Astrocyte (in vitro differentiated cells and primary cell): ENCODE measurements around the gene ANKRD11. TPM values are rescaled to one million over a fixed set of nuclear protein-coding genes. Genes with fewer than 3 reads are reported as not detected.
A peak's percentile ranks its signal among the peaks of the same experiment; 100 is the strongest.
"Not testable (repeated sequence)": the region's sequence is repeated elsewhere in the genome, so short reads cannot be mapped to it uniquely, and the experiment has no call there.

Source experiments
- DNase-seq: peaks from one replicate; pipeline ENCODE4 v3.0.0-alpha.2; 2010; ENCODE audit warnings: low read depth
- FAIRE-seq: peaks from 2 replicates; lab custom pipeline; 2011; peaks lifted over from hg19 to GRCh38; lab: Jason Lieb, UNC
- H2AFZ ChIP-seq: 2 replicates; pipeline ENCODE4 v1.6.0; 2012; ENCODE audit warnings: low read depth, low read length, inconsistent platforms
- H3K27ac ChIP-seq: 2 replicates; pipeline ENCODE4 v1.5.1; 2011; ENCODE audit warnings: low read depth, low read length, inconsistent platforms
- H3K27me3 ChIP-seq: 2 replicates; pipeline ENCODE4 v1.6.0; 2011; ENCODE audit warnings: low read length, inconsistent platforms; ENCODE audit not compliant: insufficient read depth
- H3K36me3 ChIP-seq: 2 replicates; pipeline ENCODE4 v1.5.1; 2011; ENCODE audit warnings: low read length, inconsistent platforms; ENCODE audit not compliant: insufficient read depth
- H3K4me1 ChIP-seq: 2 replicates; pipeline ENCODE4 v1.5.1; 2011; ENCODE audit warnings: low read length, inconsistent platforms; ENCODE audit not compliant: insufficient read depth
- H3K4me2 ChIP-seq: 2 replicates; pipeline ENCODE4 v1.6.0; 2012; ENCODE audit warnings: low read length, inconsistent platforms
- H3K4me3 ChIP-seq: 2 replicates; pipeline ENCODE4 v1.5.1; 2011; ENCODE audit warnings: low read depth, mild to moderate bottlenecking, low read length, inconsistent platforms; ENCODE audit not compliant: insufficient read depth
- H3K79me2 ChIP-seq: 2 replicates; pipeline ENCODE4 v1.6.0; 2012; ENCODE audit warnings: mild to moderate bottlenecking, low read length, inconsistent platforms; ENCODE audit not compliant: insufficient read depth
- H3K9ac ChIP-seq: 2 replicates; pipeline ENCODE4 v1.6.0; 2012; ENCODE audit warnings: mild to moderate bottlenecking, low read length, inconsistent platforms
- H3K9me3 ChIP-seq: 2 replicates; pipeline ENCODE4 v1.5.1; 2012; ENCODE audit warnings: low read depth, mild to moderate bottlenecking, low read length, inconsistent platforms; ENCODE audit not compliant: insufficient read depth
- H4K20me1 ChIP-seq: 2 replicates; pipeline ENCODE4 v1.6.0; 2012; ENCODE audit warnings: low read length, inconsistent platforms; ENCODE audit not compliant: insufficient read depth
- H3K27ac Mint-ChIP-seq: one replicate; pipeline ENCODE4 v1.8.0; 2021; ENCODE audit warnings: mild to moderate bottlenecking, mixed read lengths; ENCODE audit not compliant: unreplicated experiment
- H3K27me3 Mint-ChIP-seq: one replicate; pipeline ENCODE4 v1.8.0; 2021; ENCODE audit warnings: low read depth, mixed read lengths; ENCODE audit not compliant: unreplicated experiment
- H3K36me3 Mint-ChIP-seq: one replicate; pipeline ENCODE4 v1.8.0; 2021; ENCODE audit warnings: low read depth, mixed read lengths; ENCODE audit not compliant: unreplicated experiment
- H3K4me1 Mint-ChIP-seq: one replicate; pipeline ENCODE4 v1.8.0; 2021; ENCODE audit warnings: low read depth, mixed read lengths; ENCODE audit not compliant: unreplicated experiment
- H3K4me3 Mint-ChIP-seq: one replicate; pipeline ENCODE4 v1.8.0; 2021; ENCODE audit warnings: mild to moderate bottlenecking, moderate library complexity, mixed read lengths; ENCODE audit not compliant: unreplicated experiment
- H3K9me3 Mint-ChIP-seq: one replicate; pipeline ENCODE4 v1.8.0; 2021; ENCODE audit warnings: mild to moderate bottlenecking, mixed read lengths; ENCODE audit not compliant: unreplicated experiment
- CTCF ChIP-seq: IDR thresholded peaks from 2 replicates; pipeline ENCODE4 v1.5.1; 2011; ENCODE audit warnings: low read depth, mild to moderate bottlenecking, inconsistent platforms, low read length, moderate library complexity; ENCODE audit not compliant: insufficient read depth
- EZH2 ChIP-seq: IDR thresholded peaks from 2 replicates; pipeline ENCODE4 v1.6.1; 2012; ENCODE audit warnings: mild to moderate bottlenecking, low read length, inconsistent platforms; ENCODE audit not compliant: insufficient read depth
- total RNA-seq: library from RNA; stranded (reverse); gene quantifications from 2 replicates; pipeline ENCODE4 v1.2.1, GENCODE V29; 2021

The ANKRD11 gene
- total RNA-seq, 1 donor from 2014 or later, result 213 TPM

- Histone ChIP-seq H3K27ac (peak overlapping the region; percentile 60), H3K36me3 (peaks cover 4% of the 10 kb centered on the region), H2AFZ (no peak overlapping the region), H3K4me1 (peaks cover 28% of the 10 kb centered on the region), H4K20me1 (peaks cover 85% of the 10 kb centered on the region), H3K4me3 (no peak overlapping the region), H3K4me2 (peak overlapping the region; percentile 62), H3K27me3 (no peaks in the 10 kb centered on the region), H3K9me3 (no peaks in the 10 kb centered on the region), H3K9ac (peak overlapping the region; percentile 51), H3K79me2 (peaks cover 86% of the 10 kb centered on the region)
- Mint-ChIP-seq H3K9me3 (no peaks in the 10 kb centered on the region), H3K4me3 (peak overlapping the region; percentile 52), H3K27me3 (no peaks in the 10 kb centered on the region), H3K4me1 (peaks cover 25% of the 10 kb centered on the region), H3K36me3 (peaks cover 9% of the 10 kb centered on the region), H3K27ac (no peak overlapping the region)
- FAIRE-seq, result no peak
- DNase-seq, result peak; percentile 71
- TF ChIP-seq EZH2 (no peak), CTCF (no peak)
These were observed 59.2 kb downstream of the ANKRD11 start for GRCh38 chr16:89431158-89431584.

- H3K79me2 ChIP-seq, result peaks cover 86% of the 10 kb centered on the region
- H3K9ac ChIP-seq, result peak overlapping the region; percentile 51
- H3K27ac Mint-ChIP-seq, result no peak overlapping the region
- no peak for TF ChIP-seq EZH2
- TF ChIP-seq CTCF, result no peak
- H3K4me1 ChIP-seq, result peaks cover 31% of the 10 kb centered on the region
- no peaks in the 10 kb centered on the region for H3K27me3 ChIP-seq
- H3K4me3 Mint-ChIP-seq, result peak overlapping the region; percentile 52
- H3K27me3 Mint-ChIP-seq, result no peaks in the 10 kb centered on the region
- no peaks in the 10 kb centered on the region for H3K9me3 Mint-ChIP-seq
- H3K36me3 ChIP-seq, result peaks cover 4% of the 10 kb centered on the region
- DNase-seq, result no peak
- H3K36me3 Mint-ChIP-seq, result peaks cover 7% of the 10 kb centered on the region
- peaks cover 31% of the 10 kb centered on the region for H3K4me1 Mint-ChIP-seq
- no peak overlapping the region for H2AFZ ChIP-seq
- H3K4me3 ChIP-seq, result no peak overlapping the region
- peak overlapping the region; percentile 60 for H3K27ac ChIP-seq
- H4K20me1 ChIP-seq, result peaks cover 85% of the 10 kb centered on the region
- peak overlapping the region; percentile 62 for H3K4me2 ChIP-seq
- FAIRE-seq, result no peak
- no peaks in the 10 kb centered on the region for H3K9me3 ChIP-seq
These were observed 59.8 kb downstream of the ANKRD11 start for GRCh38 chr16:89430436-89431157.

GRCh38 chr16:89428605-89429004, 61.8 kb downstream of the ANKRD11 start:
- Histone ChIP-seq H4K20me1 (peaks cover 85% of the 10 kb centered on the region), H3K4me1 (peaks cover 35% of the 10 kb centered on the region), H3K79me2 (peaks cover 86% of the 10 kb centered on the region)
- not testable (repeated sequence) for FAIRE-seq, H3K27ac Mint-ChIP-seq, H3K9me3 Mint-ChIP-seq, DNase-seq, H3K27me3 Mint-ChIP-seq, H3K27me3 ChIP-seq, H2AFZ ChIP-seq, H3K4me3 Mint-ChIP-seq, H3K36me3 Mint-ChIP-seq, H3K4me3 ChIP-seq, H3K27ac ChIP-seq, H3K36me3 ChIP-seq, H3K4me2 ChIP-seq, H3K9ac ChIP-seq, H3K9me3 ChIP-seq
- H3K4me1 Mint-ChIP-seq, result peaks cover 36% of the 10 kb centered on the region
